HEK293 (cell line): ENCODE results near the gene PHKA2.

Experiments used
- CTCF ChIA-PET: fragments of 350-600 bp; formaldehyde crosslinking; extraction: SDS; loops from one replicate; lab custom pipeline; 2021; ENCODE audit warnings: antibody characterized with exemption; lab: Yijun Ruan, JAX
- POLR2A ChIA-PET: fragments of 300-600 bp; formaldehyde crosslinking; extraction: SDS; loops from one replicate; lab custom pipeline; 2020; ENCODE audit warnings: antibody characterized with exemption, inconsistent platforms; lab: Yijun Ruan, JAX
- H3K27ac ChIP-seq: fragments of 200-500 bp; sonication (Bioruptor generic); 2 replicates; pipeline ENCODE4 v1.5.1; 2014; ENCODE audit warnings: low read depth, low read length, control low read depth, inconsistent platforms; ENCODE audit errors: extremely low read depth
- H3K36me3 ChIP-seq, 2 experiments: fragments of 200-500 bp in 1 of 2; sonication (Bioruptor generic) in 1 of 2; 1 replicate in 1 of 2; 2 replicates in 1 of 2; pipeline ENCODE4 v1.5.1; 2014 to 2017; ENCODE audit warnings: inconsistent platforms in 2 of 2, low read length in 2 of 2; ENCODE audit not compliant: control insufficient read depth in 2 of 2, insufficient read depth in 1 of 2
- H3K4me1 ChIP-seq: fragments of 200-500 bp; sonication (Bioruptor generic); 2 replicates; pipeline ENCODE4 v1.5.1; 2014; ENCODE audit warnings: mild to moderate bottlenecking, low read length, inconsistent platforms; ENCODE audit not compliant: control insufficient read depth, insufficient read depth
- H3K4me3 ChIP-seq: 2 replicates; pipeline ENCODE4 v1.5.1; 2011; ENCODE audit warnings: low read depth, mild to moderate bottlenecking, control low read depth, low read length, moderate library complexity
- H3K9me3 ChIP-seq: fragments of 200-500 bp; sonication (Bioruptor generic); 2 replicates; pipeline ENCODE4 v1.5.1; 2014; ENCODE audit warnings: low read depth, low read length, inconsistent platforms; ENCODE audit not compliant: control insufficient read depth, insufficient read depth
- ELK4 ChIP-seq: IDR thresholded peaks from 2 replicates; pipeline ENCODE4 v1.6.1; 2011; ENCODE audit warnings: mild to moderate bottlenecking, low read depth, low read length, borderline replicate concordance
- FEZF1 ChIP-seq: fragments of 450-650 bp; formaldehyde crosslinking; IDR thresholded peaks from 2 replicates; pipeline ENCODE4 v1.5.1; 2016; ENCODE audit warnings: missing biosample characterization, missing genetic modification characterization
- KLF1 ChIP-seq: fragments of 450-650 bp; formaldehyde crosslinking; IDR thresholded peaks from 2 replicates; pipeline ENCODE4 v1.5.1; 2016; ENCODE audit warnings: missing biosample characterization, missing genetic modification characterization
- KLF16 ChIP-seq: fragments of 450-650 bp; formaldehyde crosslinking; IDR thresholded peaks from 2 replicates; pipeline ENCODE4 v1.5.1; 2017; ENCODE audit warnings: missing biosample characterization, missing genetic modification characterization
- MZF1 ChIP-seq: fragments of 450-650 bp; formaldehyde crosslinking; IDR thresholded peaks from 2 replicates; pipeline ENCODE4 v1.5.1; 2017; ENCODE audit warnings: missing biosample characterization, missing genetic modification characterization, borderline replicate concordance
- SCRT1 ChIP-seq: fragments of 450-650 bp; formaldehyde crosslinking; IDR thresholded peaks from 2 replicates; pipeline ENCODE4 v1.5.1; 2016; ENCODE audit warnings: missing biosample characterization, missing genetic modification characterization, borderline replicate concordance
- SETDB1 ChIP-seq: IDR thresholded peaks from one replicate; pipeline ENCODE4 v1.6.1; 2017; ENCODE audit warnings: mild to moderate bottlenecking, low read length, moderate library complexity, mixed read lengths; ENCODE audit not compliant: insufficient read length
- ZBTB48 ChIP-seq: fragments of 450-650 bp; formaldehyde crosslinking; IDR thresholded peaks from 2 replicates; pipeline ENCODE4 v1.5.1; 2016; ENCODE audit warnings: missing biosample characterization, missing genetic modification characterization
- ZNF146 ChIP-seq: fragments of 450-650 bp; formaldehyde crosslinking; IDR thresholded peaks from 2 replicates; pipeline ENCODE4 v1.5.1; 2016; ENCODE audit warnings: missing biosample characterization, missing genetic modification characterization
- ZNF155 ChIP-seq: fragments of 450-650 bp; formaldehyde crosslinking; IDR thresholded peaks from 2 replicates; pipeline ENCODE4 v1.5.1; 2016; ENCODE audit warnings: missing biosample characterization, missing genetic modification characterization
- ZNF174 ChIP-seq: fragments of 450-650 bp; formaldehyde crosslinking; IDR thresholded peaks from 2 replicates; pipeline ENCODE4 v1.5.0; 2017; ENCODE audit warnings: missing biosample characterization, mild to moderate bottlenecking, missing genetic modification characterization
- ZNF202 ChIP-seq: fragments of 450-650 bp; formaldehyde crosslinking; IDR thresholded peaks from 2 replicates; pipeline ENCODE4 v1.5.1; 2016; ENCODE audit warnings: missing biosample characterization, missing genetic modification characterization, borderline replicate concordance
- ZNF223 ChIP-seq: fragments of 450-650 bp; formaldehyde crosslinking; IDR thresholded peaks from 2 replicates; pipeline ENCODE4 v1.5.1; 2016; ENCODE audit warnings: missing biosample characterization, missing genetic modification characterization
- ZNF274 ChIP-seq, 2 experiments: fragments of 200-500 bp in 1 of 2; fragments of 450-650 bp in 1 of 2; sonication (Bioruptor generic) in 1 of 2; formaldehyde crosslinking in 1 of 2; IDR thresholded peaks; 2 replicates each; pipeline versions ENCODE4 v1.5.1 to v1.6.1; 2014 to 2016; ENCODE audit warnings: borderline replicate concordance in 1 of 2, inconsistent platforms in 1 of 2, low read length in 1 of 2, missing biosample characterization in 1 of 2, missing genetic modification characterization in 1 of 2
- ZNF292 ChIP-seq: fragments of 450-650 bp; formaldehyde crosslinking; IDR thresholded peaks from 2 replicates; pipeline ENCODE4 v1.5.1; 2016; ENCODE audit warnings: low read depth, missing biosample characterization, missing genetic modification characterization, borderline replicate concordance
- ZNF324 ChIP-seq: fragments of 450-650 bp; formaldehyde crosslinking; IDR thresholded peaks from 2 replicates; pipeline ENCODE4 v1.5.1; 2016; ENCODE audit warnings: missing biosample characterization, missing genetic modification characterization
- ZNF341 ChIP-seq: fragments of 450-650 bp; formaldehyde crosslinking; IDR thresholded peaks from 2 replicates; pipeline ENCODE4; 2016; ENCODE audit warnings: low read depth, missing biosample characterization, missing genetic modification characterization
- ZNF416 ChIP-seq: fragments of 450-650 bp; formaldehyde crosslinking; IDR thresholded peaks from 2 replicates; pipeline ENCODE4 v1.5.1; 2016; ENCODE audit warnings: missing biosample characterization, missing genetic modification characterization
- ZNF514 ChIP-seq: fragments of 450-650 bp; formaldehyde crosslinking; IDR thresholded peaks from 2 replicates; pipeline ENCODE4 v1.5.1; 2016; ENCODE audit warnings: missing biosample characterization, missing genetic modification characterization
- ZNF580 ChIP-seq: fragments of 450-650 bp; formaldehyde crosslinking; IDR thresholded peaks from 2 replicates; pipeline ENCODE4 v1.5.1; 2016; ENCODE audit warnings: missing biosample characterization, missing genetic modification characterization
- ZNF660 ChIP-seq: fragments of 450-650 bp; IDR thresholded peaks from 2 replicates; pipeline ENCODE4 v1.5.1; 2018; ENCODE audit warnings: missing biosample characterization, mild to moderate bottlenecking, missing genetic modification characterization
- ZNF677 ChIP-seq: fragments of 450-650 bp; IDR thresholded peaks from 2 replicates; pipeline ENCODE4 v1.5.0; 2018; ENCODE audit warnings: missing biosample characterization, mild to moderate bottlenecking, missing genetic modification characterization, moderate library complexity
- ZNF692 ChIP-seq: fragments of 450-650 bp; formaldehyde crosslinking; IDR thresholded peaks from 2 replicates; pipeline ENCODE4 v1.5.1; 2016; ENCODE audit warnings: missing biosample characterization, missing genetic modification characterization
- ZNF701 ChIP-seq: fragments of 450-650 bp; formaldehyde crosslinking; IDR thresholded peaks from 2 replicates; pipeline ENCODE4 v1.5.1; 2016; ENCODE audit warnings: missing biosample characterization, missing genetic modification characterization
- ZNF776 ChIP-seq: fragments of 450-650 bp; formaldehyde crosslinking; IDR thresholded peaks from 2 replicates; pipeline ENCODE4 v1.5.0; 2017; ENCODE audit warnings: missing biosample characterization, missing genetic modification characterization, borderline replicate concordance
- ZNF785 ChIP-seq: fragments of 450-650 bp; formaldehyde crosslinking; IDR thresholded peaks from 2 replicates; pipeline ENCODE4 v1.5.1; 2016; ENCODE audit warnings: missing biosample characterization, missing genetic modification characterization
- ZSCAN18 ChIP-seq: fragments of 450-650 bp; formaldehyde crosslinking; IDR thresholded peaks from 2 replicates; pipeline ENCODE4 v1.5.1; 2016; ENCODE audit warnings: missing biosample characterization, missing genetic modification characterization
- ZSCAN30 ChIP-seq: fragments of 450-650 bp; IDR thresholded peaks from 2 replicates; pipeline ENCODE4 v1.5.1; 2018; ENCODE audit warnings: missing biosample characterization, mild to moderate bottlenecking, missing genetic modification characterization, moderate library complexity

The PHKA2 gene

GRCh38 chrX:18971506-18971905 is 12.4 kb downstream of the PHKA2 start (continued):
- TF ChIP-seq ZNF580 (tag by site-specific recombination) (0 out of 2 replicates have a peak, but pooled peaks have one; percentile 23), ZNF416 (tag by site-specific recombination) (no peak), SCRT1 (peak; percentile 45; the same call in 1 of the 2 replicates), ZNF514 (tag by site-specific recombination) (no peak), KLF1 (tag by site-specific recombination) (peak; percentile 82), ZNF174 (tag by site-specific recombination) (no peak), FEZF1 (tag by site-specific recombination) (peak; percentile 77)

- H3K36me3 ChIP-seq: no peaks in the 10 kb centered on the region
- POLR2A ChIA-PET: no interaction called here
- TF ChIP-seq ZNF701 (tag by site-specific recombination): no peak
- peak; percentile 66; the same call in 1 of the 2 replicates for TF ChIP-seq ZNF146 (tag by site-specific recombination)
- TF ChIP-seq, all 188 proteins: peak for 1
- Histone ChIP-seq H3K9me3 (no peaks in the 10 kb centered on the region), H3K27ac (no peak overlapping the region), H3K4me3 (no peak overlapping the region), H3K4me1 (peaks cover 9% of the 10 kb centered on the region; the same call in 1 of the 2 replicates)
- CTCF ChIA-PET: interaction anchor here (0.6 kb wide), 1 partner anchor 30 kb away, joined by 3 read pairs; no protein-coding TSS in a partner anchor
These were observed 13.4 kb downstream of the PHKA2 start for GRCh38 chrX:18970465-18970864.

GRCh38 chrX:18966624-18967023 is 17.3 kb downstream of the PHKA2 start:
- TF ChIP-seq ZNF692 (tag by site-specific recombination) (no peak), ZNF660 (tag by site-specific recombination) (no peak), ZNF776 (tag by site-specific recombination) (no peak), SETDB1 (no peak), KLF16 (tag by site-specific recombination) (no peak), ZNF202 (tag by site-specific recombination) (no peak)
- no peaks in the 10 kb centered on the region for H3K9me3 ChIP-seq
- CTCF ChIA-PET: no interaction called here
- no peak overlapping the region for H3K4me3 ChIP-seq
- no peak overlapping the region for H3K27ac ChIP-seq
- no peaks in the 10 kb centered on the region for H3K4me1 ChIP-seq
- H3K36me3 ChIP-seq: no peaks in the 10 kb centered on the region
- POLR2A ChIA-PET: no interaction called here

- H3K4me1 ChIP-seq: no peaks in the 10 kb centered on the region
- H3K36me3 ChIP-seq: no peaks in the 10 kb centered on the region
- H3K4me3 ChIP-seq: no peak overlapping the region
- CTCF ChIA-PET: no interaction called here
- no peaks in the 10 kb centered on the region; the same call in 1 of the 2 replicates for H3K9me3 ChIP-seq
- POLR2A ChIA-PET: no interaction called here
- no peak overlapping the region for H3K27ac ChIP-seq
- TF ChIP-seq ZNF223 (tag by site-specific recombination): no peak
- TF ChIP-seq ZSCAN30: no peak
- TF ChIP-seq ELK4: no peak
- no peak for TF ChIP-seq ZNF785 (tag by site-specific recombination)
- TF ChIP-seq MZF1: no peak
- no peak for TF ChIP-seq ZNF677
- no peak for TF ChIP-seq ZNF341 (tag by site-specific recombination)
- TF ChIP-seq ZBTB48 (tag by site-specific recombination): no peak
- no peak for TF ChIP-seq ZNF292 (tag by site-specific recombination)
- no peak for TF ChIP-seq ZNF155 (tag by site-specific recombination)
- no peak for TF ChIP-seq ZSCAN18 (tag by site-specific recombination)
- TF ChIP-seq ZNF274 (IDR thresholded peaks at IDR 0.05; ENCODE audit: low read length): no peak
- TF ChIP-seq ZNF274 (tag by site-specific recombination; IDR thresholded peaks at IDR 0.05; ENCODE audit: borderline replicate concordance): no peak
- no peak for TF ChIP-seq ZNF324
These were observed 19.0 kb downstream of the PHKA2 start for GRCh38 chrX:18964901-18965300.
